Upper lobe of left lung (tissue), 4 donors: Measurements from ENCODE around the gene TBC1D14.

Source experiments
- EP300 ChIP-seq, 4 donors: sonication (generic); formaldehyde crosslinking; IDR thresholded peaks; one replicate each; pipeline ENCODE4 v1.5.1; 2017; ENCODE audit warnings: antibody characterized with exemption in 4 of 4, control low read depth in 2 of 4
- POLR2AphosphoS5 ChIP-seq, 2 donors: sonication (generic); formaldehyde crosslinking; IDR thresholded peaks; one replicate each; pipeline ENCODE4 v1.5.1; 2017; ENCODE audit warnings: antibody characterized with exemption in 2 of 2

- TF ChIP-seq POLR2AphosphoS5 (IDR thresholded peaks at IDR 0.05) (no peak), EP300 (IDR thresholded peaks at IDR 0.05) (no peak)
Observed at GRCh38 chr4:6971536-6972374, 62.1 kb downstream of the TBC1D14 start.
